Skeletal muscle tissue (tissue), 4 donors: ENCODE data around the gene NFAT5. TPM values are rescaled to one million over a fixed set of nuclear protein-coding genes. Genes with fewer than 3 reads are reported as not detected.

ENCODE experiments used
- H3K27ac ChIP-seq: one replicate; pipeline ENCODE4 v1.7.0; 2013; ENCODE audit warnings: mild to moderate bottlenecking, low read depth, low read length, inconsistent platforms
- H3K27me3 ChIP-seq, 3 donors: one replicate each; pipeline ENCODE4 v1.7.0; 2013; ENCODE audit warnings: low read length in 3 of 3; ENCODE audit not compliant: control insufficient read depth in 3 of 3, insufficient read depth in 3 of 3
- H3K36me3 ChIP-seq, 3 donors: one replicate each; pipeline ENCODE4 v1.7.0; 2013; ENCODE audit warnings: low read length in 3 of 3; ENCODE audit not compliant: control insufficient read depth in 3 of 3, insufficient read depth in 3 of 3
- H3K4me1 ChIP-seq, 3 donors: one replicate each; pipeline ENCODE4 v1.7.0; 2013; ENCODE audit warnings: low read length in 3 of 3, mild to moderate bottlenecking in 3 of 3; ENCODE audit not compliant: control insufficient read depth in 3 of 3, insufficient read depth in 3 of 3
- H3K4me3 ChIP-seq, 3 donors: one replicate each; pipeline ENCODE4 v1.7.0; 2013; ENCODE audit warnings: low read length in 3 of 3
- H3K9ac ChIP-seq, 3 donors: one replicate each; pipeline ENCODE4 v1.7.0; 2013; ENCODE audit warnings: low read length in 3 of 3, mild to moderate bottlenecking in 3 of 3, moderate library complexity in 2 of 3, low read depth in 1 of 3
- H3K9me3 ChIP-seq, 3 donors: one replicate each; pipeline ENCODE4 v1.7.0; 2013; ENCODE audit warnings: low read length in 3 of 3; ENCODE audit not compliant: control insufficient read depth in 3 of 3
- total RNA-seq: library from RNA; depleted of rRNA; stranded (reverse); fragments of >200 nt; gene quantifications from one replicate; pipeline ENCODE4 v1.2.3, GENCODE V29; 2014
- donor health status: Osteomylitis.

NFAT5 gene
- total RNA-seq, 1 donor from 2014 or later, result 21.4 TPM

GRCh38 chr16:69711115-69711740 is 145.5 kb downstream of the NFAT5 start:
- Histone ChIP-seq H3K4me1 (peaks cover 0 to 3% (median 2%) of the 10 kb centered on the region in 3 donors), H3K9me3 (no peaks in the 10 kb centered on the region), H3K36me3 (peaks cover 0 to 24% (median 13%) of the 10 kb centered on the region in 3 donors), H3K27me3 (no peaks in the 10 kb centered on the region), H3K9ac (no peak overlapping the region), H3K27ac (no peak overlapping the region), H3K4me3 (no peak overlapping the region)

DNA sequence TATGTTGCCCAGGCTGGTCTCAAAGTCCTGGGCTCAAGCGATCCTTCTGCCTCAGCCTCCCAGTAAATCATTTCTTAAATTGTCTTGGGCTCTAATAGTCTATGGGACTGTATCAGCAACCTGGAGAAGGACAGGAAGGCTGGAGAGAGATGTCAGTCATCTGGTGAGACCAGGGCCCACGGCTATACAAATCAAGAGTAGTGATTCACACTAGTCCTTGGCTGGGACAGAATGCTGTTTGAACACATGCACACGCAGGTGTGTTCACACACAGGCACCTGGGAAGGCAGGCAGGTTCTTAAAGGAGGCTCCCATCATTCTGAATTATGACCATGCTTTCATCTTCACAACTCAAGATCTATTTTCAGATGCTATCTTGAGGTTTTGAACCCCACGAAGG is 146.5 kb downstream of the NFAT5 start:
- Histone ChIP-seq H3K9ac (no peak overlapping the region), H3K4me3 (no peak overlapping the region), H3K27me3 (no peaks in the 10 kb centered on the region), H3K27ac (no peak overlapping the region), H3K9me3 (no peaks in the 10 kb centered on the region), H3K4me1 (peaks cover 0 to 3% (median 2%) of the 10 kb centered on the region in 3 donors), H3K36me3 (peaks cover 0 to 26% (median 16%) of the 10 kb centered on the region in 3 donors)

GRCh38 chr16:69712914-69713581 is 147.3 kb downstream of the NFAT5 start:
- Histone ChIP-seq H3K9me3 (no peaks in the 10 kb centered on the region), H3K4me1 (peaks cover 0 to 3% (median 2%) of the 10 kb centered on the region in 3 donors), H3K4me3 (no peak overlapping the region), H3K9ac (no peak overlapping the region), H3K36me3 (peaks cover 3 to 33% (median 22%) of the 10 kb centered on the region in 3 donors), H3K27ac (no peak overlapping the region), H3K27me3 (no peaks in the 10 kb centered on the region)

- Histone ChIP-seq H3K27me3 (no peaks in the 10 kb centered on the region), H3K9me3 (no peaks in the 10 kb centered on the region), H3K4me3 (no peak overlapping the region), H3K36me3 (peaks cover 3 to 26% (median 22%) of the 10 kb centered on the region in 3 donors), H3K4me1 (no peaks in the 10 kb centered on the region), H3K9ac (no peak overlapping the region), H3K27ac (no peak overlapping the region)
Observed at GRCh38 chr16:69717066-69717465, 151.3 kb downstream of the NFAT5 start.

DNA sequence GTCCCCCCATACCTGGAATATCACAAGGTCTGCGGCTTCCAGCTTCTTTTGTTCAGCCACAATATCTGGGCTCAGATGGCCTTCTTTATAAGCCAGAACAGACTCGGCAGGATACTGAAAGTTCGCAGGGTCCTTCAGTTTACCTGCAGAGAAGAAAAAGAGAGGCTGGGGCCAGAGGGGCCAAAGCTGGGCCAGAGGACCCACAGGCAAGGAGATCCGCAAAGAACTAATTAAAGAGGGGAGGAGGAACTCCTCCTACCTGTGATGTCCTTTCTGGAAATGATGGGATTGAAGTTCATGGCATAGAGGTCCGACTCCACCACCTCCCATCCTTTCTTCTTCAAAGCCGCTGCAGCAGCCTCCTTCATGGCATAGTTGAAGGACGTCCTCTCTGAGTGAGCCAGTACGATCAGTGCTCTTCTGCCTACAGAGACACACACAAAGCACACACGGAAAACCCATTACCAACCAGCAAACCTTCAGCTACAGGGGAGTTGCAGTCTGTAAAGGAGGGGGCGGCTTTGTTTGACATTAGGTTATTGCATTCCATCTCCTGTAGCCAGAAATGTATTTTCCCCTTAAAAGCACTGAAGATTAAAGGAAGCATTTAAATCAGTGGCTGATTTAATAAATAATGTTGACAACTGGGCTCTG is 152.5 kb downstream of the NFAT5 start:
- no peak overlapping the region for H3K9ac ChIP-seq
- no peaks in the 10 kb centered on the region for H3K4me1 ChIP-seq
- peaks cover 3 to 18% (median 17%) of the 10 kb centered on the region in 3 donors for H3K36me3 ChIP-seq
- no peak overlapping the region for H3K27ac ChIP-seq
- no peaks in the 10 kb centered on the region for H3K27me3 ChIP-seq
- no peak overlapping the region for H3K4me3 ChIP-seq
- no peaks in the 10 kb centered on the region for H3K9me3 ChIP-seq

GRCh38 chr16:69720822-69721430 is 155.2 kb downstream of the NFAT5 start:
- no peaks in the 10 kb centered on the region for H3K9me3 ChIP-seq
- H3K36me3 ChIP-seq, result peaks cover 3 to 15% (median 13%) of the 10 kb centered on the region in 3 donors

DNA sequence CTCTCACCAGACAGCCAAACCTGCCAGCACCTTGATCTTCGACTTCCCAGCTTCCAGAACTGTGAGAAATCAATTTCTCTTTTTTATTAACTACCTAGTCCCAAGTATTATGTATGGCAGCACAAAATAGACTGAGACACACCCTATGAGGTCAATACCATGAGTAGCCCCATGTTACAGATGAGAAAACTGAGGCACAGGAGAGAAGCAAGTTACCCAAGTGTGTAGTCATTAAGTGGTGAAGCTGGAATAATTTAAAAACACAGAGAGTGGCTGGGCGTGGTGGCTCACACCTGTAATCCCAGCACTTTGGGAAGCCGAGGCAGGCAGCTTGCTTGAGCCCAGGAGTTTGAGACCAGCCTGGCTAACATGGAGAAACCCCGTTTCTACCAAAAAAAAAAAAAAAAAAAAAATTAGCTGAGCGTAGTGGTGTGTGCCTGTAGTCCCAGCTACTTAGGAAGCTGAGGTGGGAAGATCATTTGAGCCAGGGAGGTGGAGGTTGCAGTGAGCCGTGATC is 155.7 kb downstream of the NFAT5 start:
- Histone ChIP-seq H3K36me3 (peaks cover 3 to 15% (median 13%) of the 10 kb centered on the region in 3 donors), H3K9ac (no peak overlapping the region), H3K4me3 (no peak overlapping the region), H3K4me1 (peaks cover 9 to 17% (median 10%) of the 10 kb centered on the region in 3 donors), H3K9me3 (no peaks in the 10 kb centered on the region), H3K27ac (no peak overlapping the region), H3K27me3 (no peaks in the 10 kb centered on the region)

More at GRCh38 chr16:69720822-69721430, 155.2 kb downstream of the NFAT5 start:
- Histone ChIP-seq H3K27me3 (no peaks in the 10 kb centered on the region), H3K4me1 (peaks cover 7 to 12% (median 8%) of the 10 kb centered on the region in 3 donors), H3K27ac (no peak overlapping the region), H3K4me3 (no peak overlapping the region), H3K9ac (no peak overlapping the region)

DNA sequence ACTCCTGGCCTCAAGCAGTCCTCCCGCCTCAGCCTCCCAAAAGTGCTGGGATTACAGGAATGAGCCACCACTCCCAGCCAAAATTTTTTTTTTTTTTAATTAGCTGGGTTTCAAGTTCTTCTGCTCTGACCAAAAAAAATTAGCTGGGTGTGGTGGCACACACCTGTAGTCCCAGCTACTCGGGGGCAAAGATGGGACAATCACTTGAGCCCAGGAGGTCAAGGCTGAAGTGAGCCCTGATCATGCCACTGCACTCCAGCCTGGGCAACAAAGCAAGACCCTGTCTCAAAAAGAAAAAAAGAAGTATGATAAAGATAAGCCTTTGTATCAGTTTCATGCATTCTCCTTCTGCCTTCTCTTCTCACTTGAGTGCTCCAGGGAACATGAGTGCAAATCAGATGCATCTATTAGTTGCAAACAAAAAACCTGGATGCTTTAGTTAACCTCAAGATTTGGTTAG is 158.7 kb downstream of the NFAT5 start:
- H3K27ac ChIP-seq, result no peak overlapping the region
- H3K9ac ChIP-seq, result no peak overlapping the region
- no peaks in the 10 kb centered on the region for H3K9me3 ChIP-seq
- no peaks in the 10 kb centered on the region for H3K27me3 ChIP-seq
- peaks cover 17 to 25% (median 18%) of the 10 kb centered on the region in 3 donors for H3K4me1 ChIP-seq
- peaks cover 0 to 2% (median 0%) of the 10 kb centered on the region in 3 donors for H3K36me3 ChIP-seq
- H3K4me3 ChIP-seq, result no peak overlapping the region

DNA sequence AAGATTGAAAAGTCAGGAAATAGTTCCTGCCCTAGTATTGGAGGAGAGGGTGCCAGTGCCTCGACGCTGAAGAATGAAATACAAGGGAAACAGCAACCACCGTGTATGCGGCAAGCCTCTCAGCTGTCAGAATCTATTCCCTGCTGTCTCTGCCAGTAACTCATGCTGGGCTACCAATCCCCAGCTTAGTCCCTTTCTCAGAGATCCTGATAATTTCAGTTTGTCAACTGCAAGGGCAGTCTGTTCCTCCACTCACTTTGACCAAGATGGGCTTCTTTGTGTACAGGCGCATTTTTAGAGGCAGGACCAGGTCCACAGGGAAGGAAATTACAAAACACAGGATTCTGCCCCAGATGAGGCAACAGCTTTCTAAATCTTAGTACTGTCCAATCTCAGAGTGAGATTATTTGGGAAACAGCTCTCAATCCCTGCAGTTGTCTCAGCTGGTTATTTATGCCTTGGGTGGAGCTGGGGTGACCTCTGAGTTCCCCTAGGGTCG is 159.3 kb downstream of the NFAT5 start:
- H3K27me3 ChIP-seq, result no peaks in the 10 kb centered on the region
- no peak overlapping the region for H3K9ac ChIP-seq
- no peaks in the 10 kb centered on the region for H3K9me3 ChIP-seq
- H3K4me1 ChIP-seq, result peaks cover 17 to 25% (median 18%) of the 10 kb centered on the region in 3 donors
- H3K36me3 ChIP-seq, result peaks cover 0 to 2% (median 0%) of the 10 kb centered on the region in 3 donors
- H3K4me3 ChIP-seq, result peak overlapping the region in 1 of 3 donors; percentile 78
- peak overlapping the region; percentile 66 for H3K27ac ChIP-seq
